ENCODE results near the gene CDC14A. TPM values are rescaled to one million over a fixed set of nuclear protein-coding genes. Genes with fewer than 3 reads are reported as not detected.

CDC14A gene
- total and polyA plus RNA-seq, 12 donors = 0.85 to 19.2 (median 4.1) TPM

DNA sequence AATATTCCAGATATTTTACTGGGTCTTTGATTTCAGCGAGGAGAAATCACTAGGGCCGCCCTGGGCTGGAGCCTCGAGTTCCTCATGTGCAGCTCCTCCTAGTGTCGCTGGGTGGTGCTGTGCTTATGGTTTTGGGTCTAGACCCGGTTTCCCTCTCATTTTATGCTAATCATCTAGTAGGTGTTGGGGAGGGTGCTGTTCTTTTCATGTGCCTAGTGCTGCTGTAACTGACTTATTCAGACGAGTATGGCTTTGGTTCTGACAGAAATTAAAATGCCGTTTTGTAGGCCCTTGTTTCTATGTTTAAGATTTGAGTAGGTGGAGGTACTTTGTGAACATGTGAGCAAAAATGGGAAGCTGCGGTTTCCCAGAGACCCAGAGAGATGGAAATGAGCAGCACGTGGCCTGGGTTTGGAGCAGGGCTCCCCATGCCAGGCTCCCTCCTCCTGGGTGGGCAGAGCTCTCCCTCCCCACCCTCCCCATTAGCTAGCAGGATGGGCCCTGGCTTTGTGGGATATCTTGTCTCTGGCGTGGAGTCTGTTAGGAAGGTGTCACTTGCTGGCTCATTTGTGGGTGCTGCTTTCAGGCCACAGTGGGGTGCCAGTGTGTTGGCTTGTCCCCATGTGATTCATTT, 111.6 kb downstream of the CDC14A start:
- 27 to 37% (median 29%) methylated on average over 10 of the region's 10 CpGs for WGBS, 4 donors
- peak; percentile 51 to 81 (median 61) for DNase-seq
- no peak overlapping the region for H3K27ac ChIP-seq
- peaks cover 0 to 3% of the 10 kb centered on the region in 2 donors for H3K4me1 ChIP-seq (replicated peaks in 1 of 2)
- no peaks in the 10 kb centered on the region for H3K27me3 ChIP-seq
- TF ChIP-seq, protein P1, sequence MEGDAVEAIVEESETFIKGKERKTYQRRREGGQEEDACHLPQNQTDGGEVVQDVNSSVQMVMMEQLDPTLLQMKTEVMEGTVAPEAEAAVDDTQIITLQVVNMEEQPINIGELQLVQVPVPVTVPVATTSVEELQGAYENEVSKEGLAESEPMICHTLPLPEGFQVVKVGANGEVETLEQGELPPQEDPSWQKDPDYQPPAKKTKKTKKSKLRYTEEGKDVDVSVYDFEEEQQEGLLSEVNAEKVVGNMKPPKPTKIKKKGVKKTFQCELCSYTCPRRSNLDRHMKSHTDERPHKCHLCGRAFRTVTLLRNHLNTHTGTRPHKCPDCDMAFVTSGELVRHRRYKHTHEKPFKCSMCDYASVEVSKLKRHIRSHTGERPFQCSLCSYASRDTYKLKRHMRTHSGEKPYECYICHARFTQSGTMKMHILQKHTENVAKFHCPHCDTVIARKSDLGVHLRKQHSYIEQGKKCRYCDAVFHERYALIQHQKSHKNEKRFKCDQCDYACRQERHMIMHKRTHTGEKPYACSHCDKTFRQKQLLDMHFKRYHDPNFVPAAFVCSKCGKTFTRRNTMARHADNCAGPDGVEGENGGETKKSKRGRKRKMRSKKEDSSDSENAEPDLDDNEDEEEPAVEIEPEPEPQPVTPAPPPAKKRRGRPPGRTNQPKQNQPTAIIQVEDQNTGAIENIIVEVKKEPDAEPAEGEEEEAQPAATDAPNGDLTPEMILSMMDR (IDR thresholded peaks at IDR 0.05) = peak; percentile 59 to 84 (median 72)
- no peak for TF ChIP-seq POLR2A (IDR thresholded peaks at IDR 0.05)
- H3K36me3 ChIP-seq (replicated peaks in 1 of 2) = no peaks in the 10 kb centered on the region
- H3K4me3 ChIP-seq = no peak overlapping the region
- H3K9me3 ChIP-seq (replicated peaks in 1 of 3) = no peaks in the 10 kb centered on the region
- intact Hi-C loops (cut with DNase I) = loop anchor here (5.0 to 10.0 kb wide), 6 partner anchors 141 to 659 kb away; no protein-coding TSS in a partner anchor

GRCh38 chr1:100469578-100469977, 117.3 kb downstream of the CDC14A start:
- H3K27me3 ChIP-seq = no peaks in the 10 kb centered on the region
- H3K9me3 ChIP-seq (replicated peaks in 1 of 3) = no peaks in the 10 kb centered on the region
- intact Hi-C loops (cut with DNase I) = loop anchor here (10.0 kb wide), 2 partner anchors 135 to 665 kb away; no protein-coding TSS in a partner anchor
- no peak overlapping the region for H3K4me3 ChIP-seq
- WGBS, 4 donors = 89 to 94% (median 92%) methylated on average over 1 of the region's 1 CpG
- no peak for TF ChIP-seq POLR2A (IDR thresholded peaks at IDR 0.05)
- TF ChIP-seq, protein P1 (IDR thresholded peaks at IDR 0.05) = no peak
- H3K27ac ChIP-seq = no peak overlapping the region
- no peaks in the 10 kb centered on the region for H3K36me3 ChIP-seq (replicated peaks in 1 of 2)
- DNase-seq = no peak
- H3K4me1 ChIP-seq (replicated peaks in 1 of 2) = no peaks in the 10 kb centered on the region

DNA sequence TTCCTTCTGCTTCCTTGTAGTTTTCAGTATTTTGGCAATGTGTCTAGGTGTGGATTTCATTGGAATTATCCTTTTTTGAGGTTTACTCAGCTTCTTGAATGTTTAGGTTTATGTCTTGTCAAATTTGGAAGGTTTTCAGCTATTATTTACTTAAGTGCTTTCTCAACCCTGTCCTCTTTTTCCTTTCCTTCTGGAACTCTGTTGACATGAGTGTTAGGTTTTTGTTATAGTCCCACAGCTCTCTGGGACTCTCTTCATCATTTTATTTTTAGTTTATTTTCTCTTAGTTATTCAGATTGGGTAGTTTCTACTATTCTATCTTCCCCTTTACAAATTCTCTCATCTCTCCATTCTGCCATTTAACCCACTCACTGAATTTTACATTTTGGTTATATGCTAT, 122.5 kb downstream of the CDC14A start:
- intact Hi-C loops (cut with DNase I) = no loop called here
- H3K27ac ChIP-seq = no peak overlapping the region
- no peaks in the 10 kb centered on the region for H3K4me1 ChIP-seq (replicated peaks in 1 of 2)
- no peak for DNase-seq
- no peaks in the 10 kb centered on the region for H3K27me3 ChIP-seq
- H3K36me3 ChIP-seq (replicated peaks in 1 of 2) = no peaks in the 10 kb centered on the region
- no peaks in the 10 kb centered on the region for H3K9me3 ChIP-seq (replicated peaks in 1 of 3)
- TF ChIP-seq, protein P1 (IDR thresholded peaks at IDR 0.05) = no peak
- no peak for TF ChIP-seq POLR2A (IDR thresholded peaks at IDR 0.05)
- H3K4me3 ChIP-seq = no peak overlapping the region

DNA sequence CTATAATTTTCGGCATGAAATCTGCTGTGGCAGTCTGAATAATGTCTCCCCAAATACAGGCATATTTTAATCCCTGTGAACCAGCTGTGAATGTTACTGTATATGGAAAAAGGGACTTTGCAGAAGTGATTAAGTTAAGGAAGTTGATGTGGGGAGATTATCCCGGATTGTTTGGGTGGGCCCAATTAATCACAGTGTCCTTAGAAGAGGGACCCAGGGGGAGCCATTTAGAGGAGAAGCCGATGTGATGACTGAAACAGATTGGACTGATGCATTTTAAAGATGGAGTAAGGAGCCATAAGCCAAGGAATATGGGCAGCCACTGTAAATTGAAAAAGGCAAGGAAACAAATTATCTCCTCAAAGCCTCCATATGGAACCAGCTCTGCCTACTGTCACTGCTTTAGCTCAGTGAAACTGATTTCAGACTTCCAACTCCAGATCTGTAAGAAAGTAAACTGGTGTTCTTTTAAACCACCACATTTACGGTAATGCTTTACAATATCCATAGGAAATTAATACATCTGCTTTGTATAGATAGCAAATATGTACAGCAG, 124.5 kb downstream of the CDC14A start:
- Histone ChIP-seq H3K4me3 (no peak overlapping the region), H3K27ac (no peak overlapping the region), H3K27me3 (no peaks in the 10 kb centered on the region), H3K36me3 (replicated peaks in 1 of 2) (no peaks in the 10 kb centered on the region), H3K9me3 (replicated peaks in 1 of 3) (no peaks in the 10 kb centered on the region), H3K4me1 (replicated peaks in 1 of 2) (no peaks in the 10 kb centered on the region)
- no peak for DNase-seq
- TF ChIP-seq, protein P1 (IDR thresholded peaks at IDR 0.05) = no peak
- TF ChIP-seq POLR2A (IDR thresholded peaks at IDR 0.05) = no peak
- intact Hi-C loops (cut with DNase I) = no loop called here
- 89 to 97% (median 93%) methylated on average over 4 of the region's 4 CpGs for WGBS, 4 donors

Measured in adrenal gland (tissue), 12 donors.